ENCODE measurements around the gene ERCC6.

Gene ERCC6

GRCh38 chr10:49508654-49509053, 30.3 kb downstream of the ERCC6 start:
- DNase-seq, result no peak

- no peak for DNase-seq
Observed at GRCh38 chr10:49508249-49508648, 30.7 kb downstream of the ERCC6 start.

GRCh38 chr10:49505589-49505988, 33.3 kb downstream of the ERCC6 start:
- DNase-seq, result no peak

GRCh38 chr10:49505076-49505475, 33.8 kb downstream of the ERCC6 start:
- DNase-seq, result no peak

GRCh38 chr10:49504528-49504927, 34.4 kb downstream of the ERCC6 start:
- DNase-seq, result no peak

GRCh38 chr10:49502358-49502757, 36.6 kb downstream of the ERCC6 start:
- no peak for DNase-seq

- DNase-seq, result peak; percentile 16
Observed at GRCh38 chr10:49500412-49500811, 38.5 kb downstream of the ERCC6 start.

- no peak for DNase-seq
Observed at GRCh38 chr10:49499305-49499851, 39.5 kb downstream of the ERCC6 start.

- no peak for DNase-seq
Observed at GRCh38 chr10:49498425-49498824, 40.5 kb downstream of the ERCC6 start.

- no peak for DNase-seq
Observed at GRCh38 chr10:49497358-49497757, 41.6 kb downstream of the ERCC6 start.

- peak; percentile 72 for DNase-seq
Observed at GRCh38 chr10:49488056-49488717, 50.7 kb downstream of the ERCC6 start.

- DNase-seq, result no peak
Observed at GRCh38 chr10:49486738-49487137, 52.2 kb downstream of the ERCC6 start.

- no peak for DNase-seq
Observed at GRCh38 chr10:49486009-49486408, 52.9 kb downstream of the ERCC6 start.

GRCh38 chr10:49484486-49485235, 54.3 kb downstream of the ERCC6 start:
- DNase-seq, result no peak

GRCh38 chr10:49478819-49479218, 60.1 kb downstream of the ERCC6 start:
- DNase-seq, result no peak

- DNase-seq, result no peak
Observed at GRCh38 chr10:49474901-49475300, 64.0 kb downstream of the ERCC6 start.

GRCh38 chr10:49471532-49471931, 67.4 kb downstream of the ERCC6 start:
- no peak for DNase-seq

- DNase-seq, result no peak
Observed at GRCh38 chr10:49465736-49466135, 73.2 kb downstream of the ERCC6 start.
